Ascending aorta (tissue), 2 donors: ENCODE data around the gene ACBD6. TPM values are rescaled to one million over a fixed set of nuclear protein-coding genes. Genes with fewer than 3 reads are reported as not detected.

ENCODE experiments used
- DNase-seq, 2 donors: peaks; one replicate each; pipeline ENCODE4 v3.0.0-alpha.2; 2019; ENCODE audit warnings: low spot score in 2 of 2
- H3K27ac ChIP-seq, 2 donors: fragments of 200-600 bp; sonication (generic); one replicate each; pipeline ENCODE4 v1.5.1; 2016 to 2017; ENCODE audit warnings: mild to moderate bottlenecking in 1 of 2
- H3K27me3 ChIP-seq: fragments of 200-600 bp; sonication (generic); one replicate; pipeline ENCODE4 v1.5.1; 2017
- H3K36me3 ChIP-seq, 2 donors: fragments of 200-600 bp; sonication (generic); one replicate each; pipeline ENCODE4 v1.5.1; 2016
- H3K4me1 ChIP-seq, 2 donors: fragments of 200-600 bp; sonication (generic); one replicate each; pipeline ENCODE4 v1.5.1; 2016 to 2017; ENCODE audit warnings: mild to moderate bottlenecking in 1 of 2
- H3K4me3 ChIP-seq, 2 donors: fragments of 200-600 bp; sonication (generic); one replicate each; pipeline ENCODE4 v1.5.1; 2016 to 2017; ENCODE audit warnings: mild to moderate bottlenecking in 1 of 2
- H3K9me3 ChIP-seq, 2 donors: fragments of 200-600 bp; sonication (generic); one replicate each; pipeline ENCODE4 v1.5.1; 2016
- intact Hi-C: fragments of 100-400 bp; cut with DNase I; formaldehyde crosslinking; loops from one replicate; pipeline ENCODE4 v1.15.1; 2023
- total RNA-seq: library from RNA; depleted of rRNA; stranded (reverse); fragments of >200 nt; gene quantifications from one replicate; pipeline ENCODE4 v1.1.0, GENCODE V29; 2016
- TF ChIP-seq, protein P1 (sequence below), 3 experiments: fragments of 200-600 bp in 2 of 3; fragments of 450-650 bp in 1 of 3; sonication (generic) in 2 of 3; IDR thresholded peaks; one replicate each; pipeline ENCODE4 v1.5.1; 2016 to 2019; ENCODE audit warnings: antibody characterized with exemption in 3 of 3, mild to moderate bottlenecking in 1 of 3, moderate library complexity in 1 of 3

The ACBD6 gene
- total RNA-seq, 1 donor from 2014 or later, result 67.7 TPM

- intact Hi-C loops, result loop anchor here (5.0 to 10.0 kb wide), 2 partner anchors 524 to 652 kb away; partner anchors contain the start of gene STX6
- H3K27ac ChIP-seq, result no peak overlapping the region
- DNase-seq, result no peak
- H3K4me3 ChIP-seq, result peak overlapping the region in 1 of 2 donors; percentile 80
- no peaks in the 10 kb centered on the region for H3K9me3 ChIP-seq
- H3K36me3 ChIP-seq, result no peaks in the 10 kb centered on the region
- H3K27me3 ChIP-seq, result no peaks in the 10 kb centered on the region
- TF ChIP-seq, protein P1, sequence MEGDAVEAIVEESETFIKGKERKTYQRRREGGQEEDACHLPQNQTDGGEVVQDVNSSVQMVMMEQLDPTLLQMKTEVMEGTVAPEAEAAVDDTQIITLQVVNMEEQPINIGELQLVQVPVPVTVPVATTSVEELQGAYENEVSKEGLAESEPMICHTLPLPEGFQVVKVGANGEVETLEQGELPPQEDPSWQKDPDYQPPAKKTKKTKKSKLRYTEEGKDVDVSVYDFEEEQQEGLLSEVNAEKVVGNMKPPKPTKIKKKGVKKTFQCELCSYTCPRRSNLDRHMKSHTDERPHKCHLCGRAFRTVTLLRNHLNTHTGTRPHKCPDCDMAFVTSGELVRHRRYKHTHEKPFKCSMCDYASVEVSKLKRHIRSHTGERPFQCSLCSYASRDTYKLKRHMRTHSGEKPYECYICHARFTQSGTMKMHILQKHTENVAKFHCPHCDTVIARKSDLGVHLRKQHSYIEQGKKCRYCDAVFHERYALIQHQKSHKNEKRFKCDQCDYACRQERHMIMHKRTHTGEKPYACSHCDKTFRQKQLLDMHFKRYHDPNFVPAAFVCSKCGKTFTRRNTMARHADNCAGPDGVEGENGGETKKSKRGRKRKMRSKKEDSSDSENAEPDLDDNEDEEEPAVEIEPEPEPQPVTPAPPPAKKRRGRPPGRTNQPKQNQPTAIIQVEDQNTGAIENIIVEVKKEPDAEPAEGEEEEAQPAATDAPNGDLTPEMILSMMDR (IDR thresholded peaks at IDR 0.05), result no peak
- H3K4me1 ChIP-seq, result peaks cover 0 to 11% of the 10 kb centered on the region in 2 donors
Observed at GRCh38 chr1:180500689-180501088, 1.7 kb downstream of the ACBD6 start.

DNA sequence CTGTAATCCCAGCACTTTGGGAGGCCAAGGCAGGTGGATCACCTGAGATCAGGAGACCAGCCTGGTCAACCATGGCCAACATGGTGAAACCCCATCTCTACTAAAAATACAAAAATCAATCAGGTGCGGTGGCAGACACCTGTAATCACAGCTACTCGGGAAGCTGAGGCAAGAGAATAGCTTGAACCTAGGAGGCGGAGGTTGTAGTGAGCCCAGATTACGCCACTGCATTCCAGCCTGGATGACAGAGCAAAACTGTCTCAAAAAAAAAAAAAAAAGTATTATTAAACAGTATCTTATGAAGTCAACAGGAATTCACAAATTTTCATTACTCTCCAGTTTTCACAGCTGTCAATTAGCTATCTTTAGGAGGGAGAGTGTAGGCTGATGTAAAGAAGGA, 3.8 kb downstream of the ACBD6 start:
- H3K4me3 ChIP-seq, result no peak overlapping the region
- TF ChIP-seq, protein P1 (IDR thresholded peaks at IDR 0.05), result no peak
- intact Hi-C loops, result no loop called here
- H3K36me3 ChIP-seq, result peaks cover under 1 to 3% of the 10 kb centered on the region in 2 donors
- peaks cover 0 to 7% of the 10 kb centered on the region in 2 donors for H3K4me1 ChIP-seq
- no peaks in the 10 kb centered on the region for H3K27me3 ChIP-seq
- DNase-seq, result no peak
- no peak overlapping the region for H3K27ac ChIP-seq
- no peaks in the 10 kb centered on the region for H3K9me3 ChIP-seq

DNA sequence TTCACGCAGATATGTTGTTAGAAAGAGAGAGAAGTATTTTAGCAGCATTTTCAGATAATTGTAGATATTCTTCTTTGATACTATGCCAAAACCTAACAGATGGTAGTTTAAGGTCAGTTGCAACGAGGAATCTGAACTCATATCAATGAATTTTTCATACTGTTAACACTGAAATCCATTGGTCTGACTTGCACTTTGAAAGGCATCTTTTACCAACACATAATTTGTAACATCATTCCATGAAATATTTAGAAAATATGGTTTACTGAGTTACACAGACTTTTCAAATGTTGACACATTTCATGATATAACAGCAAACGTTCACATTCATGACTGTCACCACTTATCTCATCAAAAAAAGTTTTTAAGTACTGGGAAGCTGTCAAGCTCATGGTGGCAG, 4.6 kb downstream of the ACBD6 start:
- TF ChIP-seq, protein P1 (IDR thresholded peaks at IDR 0.05), result no peak
- H3K36me3 ChIP-seq, result peaks cover 3 to 5% of the 10 kb centered on the region in 2 donors
- no peak overlapping the region for H3K4me3 ChIP-seq
- H3K27ac ChIP-seq, result no peak overlapping the region
- H3K4me1 ChIP-seq, result peaks cover 0 to 6% of the 10 kb centered on the region in 2 donors
- intact Hi-C loops, result no loop called here
- H3K9me3 ChIP-seq, result no peaks in the 10 kb centered on the region
- no peaks in the 10 kb centered on the region for H3K27me3 ChIP-seq
- DNase-seq, result no peak

DNA sequence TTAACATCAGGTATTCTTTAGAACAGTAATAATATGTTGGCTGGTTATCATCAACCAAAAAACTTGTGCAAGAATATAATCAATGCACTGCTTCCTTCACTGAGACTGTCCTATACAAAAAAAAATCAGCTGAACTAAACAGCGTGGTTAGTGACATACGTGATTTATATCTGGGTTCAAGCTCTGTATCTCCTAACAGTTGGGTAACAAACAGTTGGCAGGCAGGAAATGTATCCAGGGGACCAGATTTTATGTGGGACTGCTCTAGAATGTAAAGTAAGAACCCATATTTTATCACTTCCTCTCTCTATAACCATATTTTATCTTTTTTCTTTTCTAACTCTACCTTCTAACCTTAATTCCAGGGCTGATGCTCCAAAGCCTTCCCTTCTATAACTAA, 8.0 kb downstream of the ACBD6 start:
- TF ChIP-seq, protein P1 (IDR thresholded peaks at IDR 0.05), result no peak
- intact Hi-C loops, result no loop called here
- Histone ChIP-seq H3K27ac (no peak overlapping the region), H3K4me3 (no peak overlapping the region), H3K36me3 (peaks cover 3 to 12% of the 10 kb centered on the region in 2 donors), H3K27me3 (no peaks in the 10 kb centered on the region), H3K4me1 (peaks cover 0 to 3% of the 10 kb centered on the region in 2 donors), H3K9me3 (no peaks in the 10 kb centered on the region)
- no peak for DNase-seq

DNA sequence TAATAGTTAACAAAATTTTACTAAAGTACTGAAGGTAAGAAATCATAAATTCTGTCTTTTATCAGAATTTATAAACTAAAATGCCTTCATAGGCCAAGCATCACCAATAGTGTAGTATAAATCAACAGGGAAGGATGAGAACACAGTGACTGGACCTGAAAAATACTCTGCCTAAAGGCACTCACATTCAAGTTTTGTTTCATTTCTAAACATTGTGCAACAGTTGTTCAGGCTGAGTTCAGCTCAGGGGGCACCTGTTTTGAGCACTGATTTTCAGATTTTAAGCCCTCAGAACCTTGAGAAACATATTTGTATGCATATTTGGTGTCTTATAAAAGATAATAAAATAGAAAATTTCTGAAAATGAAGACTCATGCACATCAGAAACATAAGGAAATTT, 12.4 kb downstream of the ACBD6 start:
- DNase-seq, result no peak
- intact Hi-C loops, result no loop called here
- TF ChIP-seq, protein P1 (IDR thresholded peaks at IDR 0.05), result no peak
- no peaks in the 10 kb centered on the region for H3K9me3 ChIP-seq
- H3K27ac ChIP-seq, result no peak overlapping the region
- no peaks in the 10 kb centered on the region for H3K27me3 ChIP-seq
- no peak overlapping the region for H3K4me3 ChIP-seq
- no peaks in the 10 kb centered on the region for H3K4me1 ChIP-seq
- peaks cover 8 to 30% of the 10 kb centered on the region in 2 donors for H3K36me3 ChIP-seq

DNA sequence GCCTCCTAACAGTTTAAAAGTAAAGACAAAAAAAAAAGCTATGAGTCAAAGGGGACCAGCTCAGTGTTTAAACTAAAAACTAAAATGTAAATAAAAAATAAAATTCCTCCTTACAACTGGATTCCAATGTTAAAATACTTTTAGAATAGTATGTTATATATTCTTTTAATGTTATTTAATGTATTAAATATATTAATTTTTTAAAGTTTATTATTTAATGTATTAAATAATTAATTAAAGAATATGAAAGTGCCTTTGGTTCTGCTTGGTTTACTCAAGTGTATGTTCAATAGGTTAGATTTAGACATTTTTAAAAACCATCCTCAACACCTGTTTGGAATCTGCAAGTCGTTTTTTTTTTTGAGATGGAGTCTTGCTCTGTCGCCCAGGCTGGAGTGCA, 13.1 kb downstream of the ACBD6 start:
- H3K36me3 ChIP-seq, result peaks cover 5 to 30% of the 10 kb centered on the region in 2 donors
- intact Hi-C loops, result no loop called here
- no peak overlapping the region for H3K27ac ChIP-seq
- H3K4me3 ChIP-seq, result no peak overlapping the region
- no peaks in the 10 kb centered on the region for H3K9me3 ChIP-seq
- TF ChIP-seq, protein P1 (IDR thresholded peaks at IDR 0.05), result no peak
- no peak for DNase-seq
- H3K4me1 ChIP-seq, result no peaks in the 10 kb centered on the region
- H3K27me3 ChIP-seq, result no peaks in the 10 kb centered on the region
